Measurements from ENCODE around the gene TMEM117. TPM values are rescaled to one million over a fixed set of nuclear protein-coding genes. Genes with fewer than 3 reads are reported as not detected.

Gene TMEM117
- total and polyA plus RNA-seq, 5 experiments from 2014 or later, result 2.1 to 5.0 (median 2.2) TPM

GRCh38 chr12:44380861-44381260, 545.0 kb downstream of the TMEM117 start:
- Mint-ChIP-seq H3K27ac (no peak overlapping the region), H3K4me3 (no peak overlapping the region), H3K4me1 (no peaks in the 10 kb centered on the region), H3K27me3 (no peaks in the 10 kb centered on the region), H3K9me3 (no peaks in the 10 kb centered on the region), H3K36me3 (peaks cover 7 to 21% (median 12%) of the 10 kb centered on the region in 3 donors)
- POLR2A ChIA-PET, result no interaction called here
- DNase-seq (no peak), ATAC-seq (no peak)

DNA sequence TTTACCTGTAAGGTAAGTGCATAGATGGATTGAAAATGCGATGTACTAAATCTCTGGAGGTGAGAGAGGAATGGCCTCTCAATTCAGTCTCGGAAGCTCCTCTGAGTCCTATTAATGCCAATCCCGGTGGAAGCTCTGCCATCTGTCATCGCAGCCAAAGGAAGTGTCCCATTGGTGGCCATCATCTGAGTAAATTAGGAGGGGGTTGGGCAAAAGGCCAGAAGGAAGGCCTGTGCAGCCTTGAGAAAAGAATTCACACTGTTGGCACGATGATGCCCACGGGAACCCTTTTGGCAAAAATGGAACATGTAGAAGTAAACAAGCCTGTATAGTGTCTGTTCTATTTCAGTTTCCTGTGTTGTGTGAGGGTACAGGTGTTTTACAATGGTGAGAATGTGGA, 545.5 kb downstream of the TMEM117 start:
- no peak overlapping the region for H3K4me3 Mint-ChIP-seq
- H3K4me1 Mint-ChIP-seq, result no peaks in the 10 kb centered on the region
- no peaks in the 10 kb centered on the region for H3K9me3 Mint-ChIP-seq

GRCh38 chr12:44384136-44384535, 548.3 kb downstream of the TMEM117 start:
- no peaks in the 10 kb centered on the region for H3K9me3 Mint-ChIP-seq
- POLR2A ChIA-PET, result no interaction called here
- H3K4me3 Mint-ChIP-seq, result no peak overlapping the region
- H3K36me3 Mint-ChIP-seq, result peaks cover 0 to 13% (median 12%) of the 10 kb centered on the region in 3 donors
- no peaks in the 10 kb centered on the region for H3K4me1 Mint-ChIP-seq
- no peaks in the 10 kb centered on the region for H3K27me3 Mint-ChIP-seq
- DNase-seq (no peak), ATAC-seq (no peak)
- no peak overlapping the region for H3K27ac Mint-ChIP-seq

More for the DNA sequence above, 545.5 kb downstream of the TMEM117 start:
- POLR2A ChIA-PET, result no interaction called here
- Mint-ChIP-seq H3K36me3 (peaks cover 7 to 21% (median 12%) of the 10 kb centered on the region in 3 donors), H3K27ac (no peak overlapping the region), H3K27me3 (no peaks in the 10 kb centered on the region)
- DNase-seq (no peak), ATAC-seq (no peak)

DNA sequence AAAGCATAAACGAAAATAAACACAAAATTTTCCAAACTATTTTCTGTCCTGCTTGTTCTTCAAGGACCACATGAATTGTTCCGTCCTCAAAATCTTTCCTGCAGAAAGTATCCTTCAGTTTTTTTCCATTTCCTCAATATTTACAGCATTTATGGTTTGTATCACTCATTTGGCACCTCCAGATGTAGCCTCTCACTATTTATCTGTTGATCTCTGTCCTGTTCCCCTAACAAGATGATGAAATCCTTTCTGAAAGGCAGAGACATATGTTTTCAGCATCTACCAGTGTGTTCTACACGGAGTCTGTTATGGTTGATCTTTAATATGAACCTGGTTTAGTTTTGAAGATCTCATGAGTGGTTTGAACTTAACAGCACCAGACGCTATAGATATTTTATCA, 550.1 kb downstream of the TMEM117 start:
- Mint-ChIP-seq H3K4me1 (no peaks in the 10 kb centered on the region), H3K4me3 (no peak overlapping the region), H3K9me3 (no peaks in the 10 kb centered on the region), H3K36me3 (peaks cover 0 to 12% (median 10%) of the 10 kb centered on the region in 3 donors), H3K27ac (no peak overlapping the region), H3K27me3 (no peaks in the 10 kb centered on the region)
- DNase-seq (no peak), ATAC-seq (no peak)
- POLR2A ChIA-PET, result no interaction called here

- Mint-ChIP-seq H3K4me1 (no peaks in the 10 kb centered on the region), H3K27me3 (no peaks in the 10 kb centered on the region), H3K4me3 (no peak overlapping the region), H3K9me3 (no peaks in the 10 kb centered on the region), H3K36me3 (peaks cover 0 to 12% (median 8%) of the 10 kb centered on the region in 3 donors), H3K27ac (no peak overlapping the region)
- POLR2A ChIA-PET, result no interaction called here
- ATAC-seq (no peak), DNase-seq (no peak)
These were observed 551.7 kb downstream of the TMEM117 start for GRCh38 chr12:44387581-44387980.

GRCh38 chr12:44389038-44389437, 553.2 kb downstream of the TMEM117 start:
- Mint-ChIP-seq H3K4me1 (no peaks in the 10 kb centered on the region), H3K9me3 (no peaks in the 10 kb centered on the region), H3K4me3 (no peak overlapping the region), H3K36me3 (peaks cover 0 to 12% (median 8%) of the 10 kb centered on the region in 3 donors), H3K27ac (no peak overlapping the region), H3K27me3 (no peaks in the 10 kb centered on the region)
- POLR2A ChIA-PET, result no interaction called here
- no peak for ATAC-seq
- DNase-seq, result no peak

DNA sequence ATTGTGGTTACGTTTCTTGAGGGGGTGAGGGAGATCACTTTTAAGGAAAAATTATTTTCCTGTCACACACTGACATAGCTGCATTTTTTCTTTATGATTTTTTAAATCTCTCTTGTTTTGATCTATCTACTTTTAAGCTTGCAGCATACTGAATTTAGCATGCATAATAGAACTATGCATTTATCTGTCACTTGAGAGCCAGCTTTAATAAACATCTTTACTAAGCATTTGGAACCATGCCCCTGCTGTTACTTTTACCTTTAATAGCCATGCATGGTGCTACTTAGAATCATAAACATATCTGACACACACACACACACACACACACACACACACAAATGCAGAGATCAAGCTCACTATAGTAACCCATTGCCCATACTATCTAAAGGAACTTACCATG, 554.0 kb downstream of the TMEM117 start:
- Mint-ChIP-seq H3K4me1 (no peaks in the 10 kb centered on the region), H3K27ac (no peak overlapping the region), H3K36me3 (peaks cover 0 to 12% (median 8%) of the 10 kb centered on the region in 3 donors), H3K4me3 (no peak overlapping the region), H3K27me3 (no peaks in the 10 kb centered on the region), H3K9me3 (no peaks in the 10 kb centered on the region)
- no peak for ATAC-seq
- POLR2A ChIA-PET, result no interaction called here
- DNase-seq, result no peak

- Mint-ChIP-seq H3K9me3 (peaks cover 0 to 18% (median 9%) of the 10 kb centered on the region in 9 donors), H3K4me3 (no peak overlapping the region), H3K4me1 (no peaks in the 10 kb centered on the region), H3K36me3 (no peaks in the 10 kb centered on the region), H3K27me3 (peaks cover 0 to 8% (median 1%) of the 10 kb centered on the region in 5 donors), H3K27ac (no peak overlapping the region)
- DNase-seq (no peak), ATAC-seq (no peak)
- POLR2A ChIA-PET, result no interaction called here
These were observed 561.8 kb downstream of the TMEM117 start for GRCh38 chr12:44397631-44398030.

DNA sequence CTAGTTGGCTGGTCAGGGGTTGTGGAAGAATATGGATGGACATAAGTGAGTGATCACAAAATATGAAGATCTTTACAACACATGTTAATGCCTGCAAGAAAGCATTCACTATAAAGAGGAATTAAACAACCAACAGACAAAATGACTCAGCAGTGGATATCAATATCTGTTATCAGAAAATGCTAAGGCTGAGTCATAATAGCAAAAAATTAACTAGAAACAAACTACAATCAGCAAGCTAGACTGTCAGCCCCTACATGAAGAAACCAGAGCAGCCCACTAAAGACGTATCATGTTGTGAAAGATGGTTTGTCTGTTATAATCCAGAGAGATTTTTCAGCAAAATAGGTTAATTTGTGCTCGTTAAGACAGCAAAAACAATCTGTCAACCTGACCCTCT, 567.3 kb downstream of the TMEM117 start:
- H3K4me3 Mint-ChIP-seq, result no peak overlapping the region
- peaks cover 3 to 54% (median 18%) of the 10 kb centered on the region in 5 donors for H3K27me3 Mint-ChIP-seq
- no peaks in the 10 kb centered on the region for H3K36me3 Mint-ChIP-seq
- peaks cover 0 to 2% (median 0%) of the 10 kb centered on the region in 4 donors for H3K4me1 Mint-ChIP-seq
- H3K27ac Mint-ChIP-seq, result no peak overlapping the region
- DNase-seq (no peak), ATAC-seq (no peak)
- POLR2A ChIA-PET, result no interaction called here
- peaks cover under 1 to 18% (median 9%) of the 10 kb centered on the region in 9 donors for H3K9me3 Mint-ChIP-seq

DNA sequence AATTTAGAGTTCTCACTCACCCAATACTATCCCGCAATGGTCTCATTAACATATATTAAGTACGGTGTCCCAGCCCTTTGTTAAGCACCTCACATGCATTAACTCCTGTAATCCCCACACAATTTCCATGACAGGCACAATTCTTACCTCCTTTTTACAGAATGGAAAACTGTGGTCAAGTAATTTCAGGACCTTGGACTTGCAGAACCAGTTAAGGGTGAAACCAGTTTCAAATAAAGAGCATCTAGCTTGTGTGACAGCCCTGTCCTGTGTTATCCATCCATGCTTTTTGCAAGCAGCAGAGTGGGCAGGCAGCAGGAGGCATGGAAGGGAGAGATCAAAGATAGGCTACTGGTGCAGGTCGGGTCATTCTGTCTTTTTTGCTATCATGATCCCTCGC, 569.4 kb downstream of the TMEM117 start:
- peaks cover 2 to 21% (median 10%) of the 10 kb centered on the region in 9 donors for H3K9me3 Mint-ChIP-seq
- peaks cover 0 to 2% (median 0%) of the 10 kb centered on the region in 4 donors for H3K4me1 Mint-ChIP-seq
- peaks cover 7 to 59% (median 23%) of the 10 kb centered on the region in 5 donors for H3K27me3 Mint-ChIP-seq
- POLR2A ChIA-PET, result interaction anchor here (0.6 kb wide), 1 partner anchor 8 kb away, joined by 3 read pairs; no protein-coding TSS in a partner anchor
- no peaks in the 10 kb centered on the region for H3K36me3 Mint-ChIP-seq
- no peak overlapping the region for H3K27ac Mint-ChIP-seq
- no peak overlapping the region for H3K4me3 Mint-ChIP-seq
- DNase-seq (no peak), ATAC-seq (no peak)

DNA sequence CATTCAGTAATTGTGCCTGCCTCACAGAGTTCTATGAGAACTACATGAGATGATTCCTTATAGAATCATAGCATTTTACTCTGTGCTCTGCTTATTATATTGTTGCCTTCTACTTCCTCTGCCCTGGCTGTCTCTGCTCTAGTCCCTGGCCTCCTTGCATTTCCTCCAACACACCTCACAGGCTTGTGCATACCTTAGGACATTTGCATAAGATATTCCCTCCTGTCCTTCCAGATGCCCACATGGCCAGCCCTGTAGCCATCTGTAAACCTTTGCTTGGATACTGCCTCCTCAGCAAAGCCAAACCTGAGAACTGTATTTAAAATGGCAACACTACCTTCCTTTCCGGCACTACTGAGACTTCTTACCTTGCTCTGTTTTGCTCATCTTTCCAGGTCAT, 586.7 kb downstream of the TMEM117 start:
- Mint-ChIP-seq H3K4me1 (no peaks in the 10 kb centered on the region), H3K4me3 (no peak overlapping the region), H3K27ac (no peak overlapping the region), H3K9me3 (peaks cover 0 to 6% (median under 1%) of the 10 kb centered on the region in 9 donors), H3K36me3 (peaks cover 0 to 4% (median 0%) of the 10 kb centered on the region in 3 donors), H3K27me3 (peaks cover 4 to 27% (median 12%) of the 10 kb centered on the region in 5 donors)
- DNase-seq (no peak), ATAC-seq (no peak)
- POLR2A ChIA-PET, result no interaction called here

DNA sequence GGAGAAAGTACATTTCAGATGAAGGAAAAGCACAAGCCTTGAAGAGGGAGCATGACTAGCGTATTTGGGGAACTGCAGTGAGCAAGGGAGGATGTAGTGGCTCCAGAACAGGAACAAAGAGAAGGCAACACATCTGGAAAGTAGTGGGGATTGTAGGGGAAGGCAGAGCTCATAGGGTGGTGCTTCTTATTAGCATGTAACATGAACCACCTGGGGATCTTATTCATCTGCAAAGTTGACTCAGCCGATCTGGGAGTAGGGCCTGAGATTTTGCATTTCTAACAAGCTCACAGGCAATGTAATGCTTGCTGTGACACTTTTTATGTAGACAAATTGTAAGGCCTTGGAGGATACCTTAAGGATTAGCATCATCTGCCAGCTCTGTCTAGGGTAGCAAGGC, 592.9 kb downstream of the TMEM117 start:
- ATAC-seq, result no peak
- Mint-ChIP-seq H3K27me3 (peaks cover 0 to 6% (median 2%) of the 10 kb centered on the region in 5 donors), H3K27ac (no peak overlapping the region), H3K4me1 (no peaks in the 10 kb centered on the region), H3K4me3 (no peak overlapping the region), H3K9me3 (peaks cover 0 to 6% (median 0%) of the 10 kb centered on the region in 9 donors), H3K36me3 (peaks cover 0 to 4% (median 0%) of the 10 kb centered on the region in 3 donors)
- no peak for DNase-seq
- POLR2A ChIA-PET, result no interaction called here

DNA sequence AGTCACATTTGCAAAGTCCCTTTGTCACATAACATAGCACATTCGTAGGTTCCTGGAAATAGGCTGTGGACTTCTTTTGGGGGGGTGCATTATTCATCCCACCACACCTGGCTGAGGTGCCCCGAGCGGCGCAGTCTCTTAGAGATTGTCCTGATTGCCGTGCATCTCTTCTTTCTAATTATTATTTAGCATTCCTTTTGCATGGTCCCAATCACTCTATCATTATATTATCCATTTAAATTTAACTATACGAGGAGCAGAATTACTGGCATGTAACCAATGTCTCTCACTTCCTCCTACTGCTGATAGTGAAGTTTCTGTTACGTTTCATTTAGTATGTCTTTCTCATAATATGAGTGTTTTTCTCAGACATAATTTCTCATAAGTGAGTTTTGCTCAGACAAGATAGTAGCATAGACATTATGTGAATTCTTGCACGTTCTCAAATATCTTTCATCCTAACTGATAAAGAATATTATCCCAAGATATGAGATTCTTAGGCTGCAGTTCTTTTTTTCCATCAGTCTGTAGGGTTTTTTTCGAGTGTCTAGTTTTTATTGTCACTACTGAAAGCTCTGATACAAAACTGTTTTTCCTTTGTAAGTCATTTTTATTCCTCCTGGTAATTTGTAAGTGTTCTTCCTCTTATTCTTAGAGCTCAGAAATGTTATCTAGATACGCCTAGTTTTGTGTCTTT, 595.9 kb downstream of the TMEM117 start:
- Mint-ChIP-seq H3K27ac (no peak overlapping the region), H3K4me1 (no peaks in the 10 kb centered on the region), H3K36me3 (no peaks in the 10 kb centered on the region), H3K27me3 (peaks cover 0 to 10% (median 2%) of the 10 kb centered on the region in 5 donors), H3K4me3 (no peak overlapping the region), H3K9me3 (peaks cover 0 to 9% (median 0%) of the 10 kb centered on the region in 9 donors)
- ATAC-seq (no peak), DNase-seq (no peak)
- POLR2A ChIA-PET, result no interaction called here

- POLR2A ChIA-PET, result no interaction called here
These were observed 597.8 kb downstream of the TMEM117 start for GRCh38 chr12:44433659-44434058.

More at GRCh38 chr12:44433659-44434058, 597.8 kb downstream of the TMEM117 start:
- Mint-ChIP-seq H3K9me3 (peaks cover 0 to 9% (median 0%) of the 10 kb centered on the region in 9 donors), H3K4me3 (no peak overlapping the region), H3K27me3 (peaks cover 0 to 10% (median 2%) of the 10 kb centered on the region in 5 donors), H3K4me1 (no peaks in the 10 kb centered on the region), H3K27ac (no peak overlapping the region), H3K36me3 (no peaks in the 10 kb centered on the region)
- DNase-seq, result no peak
- ATAC-seq, result no peak
